Activated CD8-positive, alpha-beta T cell treated with anti-CD3 and anti-CD28 coated beads for 36 hours (primary cell): ENCODE results near the gene ACOT11. TPM values are rescaled to one million over a fixed set of nuclear protein-coding genes. Genes with fewer than 3 reads are reported as not detected.

Experiments
- ATAC-seq: fragments of 200-7000 bp; cut with Tn5 transposase; one replicate; pipeline ENCODE4 v1.10.0; 2021; ENCODE audit warnings: mild to moderate bottlenecking, moderate library complexity
- CTCF ChIA-PET: fragments of 350-600 bp; sonication (Branson Sonifier 250); formaldehyde crosslinking; loops from one replicate; lab custom pipeline; 2021; ENCODE audit warnings: antibody characterized with exemption; lab: Charles Lee
- POLR2A ChIA-PET: fragments of 350-600 bp; sonication (Branson Sonifier 250); formaldehyde crosslinking; loops from one replicate; lab custom pipeline; 2021; ENCODE audit warnings: antibody characterized with exemption; lab: Charles Lee
- DNase-seq: peaks from one replicate; pipeline ENCODE4 v3.0.0-alpha.2; 2020
- H3K27ac Mint-ChIP-seq: one replicate; pipeline ENCODE4 v1.8.0; 2021; ENCODE audit warnings: mild to moderate bottlenecking, mixed read lengths
- H3K27me3 Mint-ChIP-seq: one replicate; pipeline ENCODE4 v1.8.0; 2021; ENCODE audit warnings: mixed read lengths
- H3K36me3 Mint-ChIP-seq: one replicate; pipeline ENCODE4 v1.8.0; 2021; ENCODE audit warnings: low read depth, mixed read lengths
- H3K4me1 Mint-ChIP-seq: one replicate; pipeline ENCODE4 v1.8.0; 2021; ENCODE audit warnings: low read depth, mixed read lengths
- H3K4me3 Mint-ChIP-seq: one replicate; pipeline ENCODE4 v1.8.0; 2021; ENCODE audit warnings: mild to moderate bottlenecking, moderate library complexity, mixed read lengths
- H3K9me3 Mint-ChIP-seq: one replicate; pipeline ENCODE4 v1.8.0; 2021; ENCODE audit warnings: mixed read lengths
- intact Hi-C: fragments of 100-400 bp; cut with micrococcal nuclease; formaldehyde crosslinking; loops from one replicate; pipeline ENCODE4 v1.10.0; 2022
- total RNA-seq, 2 experiments: library from RNA; stranded (reverse); gene quantifications; one replicate each; pipeline ENCODE4 v1.2.3, GENCODE V29; 2021
- TF ChIP-seq, protein P1 (sequence below): fragments of 200-600 bp; IDR thresholded peaks from one replicate; pipeline ENCODE4 v1.8.0; 2022; ENCODE audit warnings: antibody characterized with exemption, mild to moderate bottlenecking

The ACOT11 gene
- total RNA-seq, 2 experiments from 2014 or later: 1.1 to 1.2 TPM

DNA sequence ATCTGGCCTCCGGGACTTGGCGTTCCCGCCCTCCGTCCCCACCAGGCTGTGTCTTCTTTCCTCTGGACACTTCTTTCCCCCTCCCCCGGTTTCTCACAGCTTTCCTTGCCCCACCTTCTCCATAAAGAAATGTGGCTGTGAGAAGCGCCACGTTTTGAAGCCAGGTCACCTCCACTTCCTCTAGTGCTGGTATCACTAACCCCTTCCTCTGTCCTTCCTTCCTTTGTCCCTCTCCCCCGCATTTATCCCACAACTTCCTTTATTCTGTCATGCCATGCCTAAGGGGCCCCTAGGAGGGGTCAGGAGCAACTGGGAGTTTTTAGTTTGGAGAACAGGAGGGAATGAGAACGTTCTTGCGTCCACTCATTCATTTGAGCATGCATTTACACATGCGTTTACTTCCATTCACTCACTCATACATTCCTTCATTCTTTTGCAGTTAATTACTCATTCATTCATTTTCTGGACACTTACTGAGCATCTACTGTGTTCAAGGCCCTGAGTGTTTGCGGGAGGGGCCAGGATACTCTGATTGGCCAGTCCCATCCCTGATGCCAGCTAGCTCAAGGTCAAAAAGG is 5.0 kb upstream of the ACOT11 start:
- DNase-seq: no peak
- intact Hi-C loops: no loop called here
- peak overlapping the region; percentile 74 for H3K27ac Mint-ChIP-seq
- peak overlapping the region; percentile 72 for H3K4me3 Mint-ChIP-seq
- H3K27me3 Mint-ChIP-seq: peaks cover 1% of the 10 kb centered on the region
- no peaks in the 10 kb centered on the region for H3K36me3 Mint-ChIP-seq
- no peaks in the 10 kb centered on the region for H3K9me3 Mint-ChIP-seq
- TF ChIP-seq, protein P1, sequence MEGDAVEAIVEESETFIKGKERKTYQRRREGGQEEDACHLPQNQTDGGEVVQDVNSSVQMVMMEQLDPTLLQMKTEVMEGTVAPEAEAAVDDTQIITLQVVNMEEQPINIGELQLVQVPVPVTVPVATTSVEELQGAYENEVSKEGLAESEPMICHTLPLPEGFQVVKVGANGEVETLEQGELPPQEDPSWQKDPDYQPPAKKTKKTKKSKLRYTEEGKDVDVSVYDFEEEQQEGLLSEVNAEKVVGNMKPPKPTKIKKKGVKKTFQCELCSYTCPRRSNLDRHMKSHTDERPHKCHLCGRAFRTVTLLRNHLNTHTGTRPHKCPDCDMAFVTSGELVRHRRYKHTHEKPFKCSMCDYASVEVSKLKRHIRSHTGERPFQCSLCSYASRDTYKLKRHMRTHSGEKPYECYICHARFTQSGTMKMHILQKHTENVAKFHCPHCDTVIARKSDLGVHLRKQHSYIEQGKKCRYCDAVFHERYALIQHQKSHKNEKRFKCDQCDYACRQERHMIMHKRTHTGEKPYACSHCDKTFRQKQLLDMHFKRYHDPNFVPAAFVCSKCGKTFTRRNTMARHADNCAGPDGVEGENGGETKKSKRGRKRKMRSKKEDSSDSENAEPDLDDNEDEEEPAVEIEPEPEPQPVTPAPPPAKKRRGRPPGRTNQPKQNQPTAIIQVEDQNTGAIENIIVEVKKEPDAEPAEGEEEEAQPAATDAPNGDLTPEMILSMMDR: no peak
- POLR2A ChIA-PET: no interaction called here
- H3K4me1 Mint-ChIP-seq: peaks cover 21% of the 10 kb centered on the region
- ATAC-seq: no peak
- CTCF ChIA-PET: no interaction called here

DNA sequence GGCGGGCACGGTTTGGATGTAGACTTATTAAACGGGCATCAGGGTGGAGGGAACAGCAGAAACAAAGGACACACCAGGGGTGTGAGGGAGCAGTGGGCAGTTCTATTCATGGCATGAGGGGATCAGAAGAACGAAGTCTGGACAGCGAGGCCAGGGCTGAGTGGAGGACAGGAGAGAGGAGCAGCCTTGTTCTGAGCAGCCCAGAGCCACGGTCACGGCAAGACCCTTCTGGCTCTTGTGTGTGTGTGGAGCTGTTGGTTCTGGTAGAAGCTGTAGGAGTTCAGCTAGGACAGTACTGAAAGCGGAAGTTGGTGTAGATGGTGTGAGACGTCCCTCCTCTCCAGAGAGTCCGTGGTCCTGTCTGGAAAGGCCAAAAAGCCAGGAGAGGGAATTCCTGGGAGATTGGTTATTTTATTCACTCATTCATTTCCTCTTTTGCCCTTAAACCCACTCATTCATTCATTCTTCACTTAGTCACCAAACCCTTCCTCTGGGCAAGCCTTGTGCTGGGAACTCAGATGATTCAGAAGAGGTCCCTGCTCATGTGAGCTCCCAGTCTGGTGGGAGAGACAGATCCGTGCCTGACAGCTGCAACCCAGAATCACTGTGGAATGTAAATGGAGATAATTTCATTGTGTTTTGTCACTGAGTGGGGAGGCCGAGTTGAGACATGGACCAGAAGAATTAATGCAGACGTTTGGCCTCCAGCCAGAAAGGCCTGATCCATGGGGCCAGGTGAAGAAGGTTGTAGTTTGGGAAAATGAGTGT is 4.1 kb upstream of the ACOT11 start:
- intact Hi-C loops: no loop called here
- DNase-seq (no peak), ATAC-seq (no peak)
- TF ChIP-seq, protein P1: no peak
- POLR2A ChIA-PET: no interaction called here
- peaks cover 1% of the 10 kb centered on the region for H3K27me3 Mint-ChIP-seq
- H3K27ac Mint-ChIP-seq: no peak overlapping the region
- peak overlapping the region; percentile 72 for H3K4me3 Mint-ChIP-seq
- no peaks in the 10 kb centered on the region for H3K36me3 Mint-ChIP-seq
- H3K9me3 Mint-ChIP-seq: no peaks in the 10 kb centered on the region
- H3K4me1 Mint-ChIP-seq: peaks cover 21% of the 10 kb centered on the region
- CTCF ChIA-PET: no interaction called here

DNA sequence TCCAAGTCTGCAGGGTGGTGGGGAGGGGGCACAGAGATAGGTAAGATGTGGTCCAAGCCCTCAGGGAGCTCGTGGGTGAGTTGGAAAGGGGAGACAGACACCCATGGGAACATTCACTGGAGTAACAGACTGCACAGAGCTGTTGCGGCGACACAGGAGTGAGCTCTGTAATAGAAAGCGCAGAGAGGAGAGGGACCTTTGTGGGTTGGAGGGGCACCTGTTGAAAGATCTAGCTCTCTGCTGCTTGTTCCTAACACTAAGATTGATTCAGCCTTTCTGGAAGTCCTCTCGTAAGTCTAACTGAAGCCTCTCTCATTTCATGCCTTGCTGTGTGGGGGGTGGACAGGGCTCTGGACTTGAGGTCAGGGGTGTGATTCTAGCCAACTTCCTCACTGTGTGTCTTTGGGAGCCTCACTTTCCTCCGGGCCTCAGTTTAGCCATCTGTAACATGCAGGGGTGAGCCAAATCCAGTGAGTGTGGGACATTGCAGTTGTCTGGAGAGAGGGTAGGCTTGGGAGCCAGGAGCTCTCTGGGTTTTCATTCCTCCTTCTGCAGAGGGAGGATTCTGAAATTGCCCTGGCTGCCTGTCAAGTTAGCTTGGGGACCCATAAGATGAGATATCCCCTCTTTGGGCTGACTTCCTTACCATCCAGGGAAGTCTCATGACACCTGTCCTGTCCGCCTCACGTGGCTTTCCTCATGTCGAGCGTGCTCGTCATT is 2.0 kb upstream of the ACOT11 start:
- Mint-ChIP-seq H3K27me3 (no peaks in the 10 kb centered on the region), H3K4me3 (no peak overlapping the region), H3K4me1 (peaks cover 17% of the 10 kb centered on the region), H3K9me3 (no peaks in the 10 kb centered on the region), H3K27ac (no peak overlapping the region), H3K36me3 (no peaks in the 10 kb centered on the region)
- ChIA-PET POLR2A (interaction anchor here (1.1 kb wide), 1 partner anchor 19 kb away, joined by 3 read pairs; no protein-coding TSS in a partner anchor), CTCF (no interaction called here)
- TF ChIP-seq, protein P1: no peak
- intact Hi-C loops: no loop called here
- ATAC-seq (no peak), DNase-seq (no peak)

- intact Hi-C loops: no loop called here
- TF ChIP-seq, protein P1: no peak
- Mint-ChIP-seq H3K4me1 (peaks cover 14% of the 10 kb centered on the region), H3K4me3 (no peak overlapping the region), H3K27me3 (no peaks in the 10 kb centered on the region), H3K9me3 (no peaks in the 10 kb centered on the region), H3K27ac (no peak overlapping the region), H3K36me3 (no peaks in the 10 kb centered on the region)
- POLR2A ChIA-PET: interaction anchor here (0.9 kb wide), 1 partner anchor 19 kb away, joined by 3 read pairs; no protein-coding TSS in a partner anchor
- ATAC-seq: no peak
- CTCF ChIA-PET: no interaction called here
- no peak for DNase-seq
Measured at GRCh38 chr1:54546651-54547401, 1.2 kb upstream of the ACOT11 start.
